Duodenal mucosa (tissue), 2 donors: ENCODE data around the gene FAM181A.

ENCODE experiments used
- H3K27ac ChIP-seq: one replicate; pipeline ENCODE4 v1.7.0; 2013; ENCODE audit warnings: low read depth, low read length
- H3K27me3 ChIP-seq, 2 donors: one replicate each; pipeline ENCODE4 v1.7.0; 2013; ENCODE audit warnings: low read length in 2 of 2, control low read depth in 1 of 2; ENCODE audit not compliant: insufficient read depth in 2 of 2, control insufficient read depth in 1 of 2
- H3K36me3 ChIP-seq, 2 donors: one replicate each; pipeline ENCODE4 v1.7.0; 2013; ENCODE audit warnings: low read length in 2 of 2, control low read depth in 1 of 2; ENCODE audit not compliant: insufficient read depth in 2 of 2, control insufficient read depth in 1 of 2
- H3K4me1 ChIP-seq, 2 donors: one replicate each; pipeline ENCODE4 v1.7.0; 2013; ENCODE audit warnings: low read length in 2 of 2, control low read depth in 1 of 2; ENCODE audit not compliant: insufficient read depth in 2 of 2, control insufficient read depth in 1 of 2
- H3K4me3 ChIP-seq, 2 donors: one replicate each; pipeline ENCODE4 v1.7.0; 2013; ENCODE audit warnings: low read length in 2 of 2, low read depth in 1 of 2
- H3K9ac ChIP-seq, 2 donors: one replicate each; pipeline ENCODE4 v1.7.0; 2013; ENCODE audit warnings: low read length in 2 of 2, low read depth in 1 of 2
- H3K9me3 ChIP-seq, 2 donors: one replicate each; pipeline ENCODE4 v1.7.0; 2013; ENCODE audit warnings: low read length in 2 of 2, control low read depth in 1 of 2; ENCODE audit not compliant: control insufficient read depth in 1 of 2

Gene FAM181A

DNA sequence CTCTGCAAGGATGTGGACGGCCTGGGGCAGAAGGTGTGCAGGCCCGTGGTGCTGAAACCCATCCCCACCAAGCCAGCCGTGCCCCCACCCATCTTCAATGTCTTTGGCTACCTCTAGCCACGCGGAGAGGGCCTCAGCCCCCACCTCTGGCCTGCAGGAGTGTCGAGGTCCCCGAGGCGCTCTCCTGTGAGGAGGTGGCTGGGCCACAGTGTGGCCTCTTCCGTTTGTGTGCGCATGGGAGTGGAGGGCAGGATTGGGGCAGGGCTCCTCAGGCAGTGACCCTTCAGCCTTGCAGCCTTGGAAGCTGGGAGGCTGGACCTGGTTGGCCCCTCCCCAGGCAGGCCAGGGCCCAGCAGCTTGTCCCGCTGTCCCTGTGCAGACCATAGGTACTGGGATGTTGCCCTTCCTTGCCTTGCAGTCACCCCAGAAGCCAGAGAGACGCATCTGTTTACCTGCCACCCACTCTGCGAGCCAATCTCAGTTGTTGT lies 1.9 kb downstream of the FAM181A start:
- no peak overlapping the region for H3K9ac ChIP-seq
- H3K4me1 ChIP-seq = no peaks in the 10 kb centered on the region
- no peak overlapping the region for H3K27ac ChIP-seq
- no peak overlapping the region for H3K4me3 ChIP-seq
- H3K36me3 ChIP-seq = peaks cover 0 to 12% of the 10 kb centered on the region in 2 donors
- no peaks in the 10 kb centered on the region for H3K27me3 ChIP-seq
- H3K9me3 ChIP-seq = no peaks in the 10 kb centered on the region

DNA sequence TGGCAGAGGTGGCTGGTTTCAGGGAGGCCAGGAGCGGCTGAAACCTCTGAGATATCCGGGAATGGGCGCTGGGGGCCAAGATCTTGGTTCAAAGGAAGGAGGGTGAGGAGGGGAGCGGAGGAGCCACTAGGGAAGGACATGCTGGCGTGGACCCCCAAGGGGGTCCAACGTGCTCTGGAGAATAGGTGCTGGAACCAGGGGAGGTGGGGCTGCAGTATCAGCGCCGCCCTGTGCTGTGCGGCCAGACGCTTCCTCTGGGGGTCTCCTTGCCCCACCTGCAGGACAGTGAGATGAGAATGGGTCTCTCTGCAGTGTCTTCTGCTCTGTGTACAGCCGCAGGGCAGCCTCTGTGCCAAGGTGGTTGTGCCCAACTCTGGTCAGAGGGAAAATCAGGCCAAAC lies 2.5 kb downstream of the FAM181A start:
- Histone ChIP-seq H3K9me3 (no peaks in the 10 kb centered on the region), H3K4me3 (no peak overlapping the region), H3K36me3 (peaks cover 0 to 17% of the 10 kb centered on the region in 2 donors), H3K9ac (no peak overlapping the region), H3K27ac (no peak overlapping the region), H3K27me3 (no peaks in the 10 kb centered on the region), H3K4me1 (no peaks in the 10 kb centered on the region)

DNA sequence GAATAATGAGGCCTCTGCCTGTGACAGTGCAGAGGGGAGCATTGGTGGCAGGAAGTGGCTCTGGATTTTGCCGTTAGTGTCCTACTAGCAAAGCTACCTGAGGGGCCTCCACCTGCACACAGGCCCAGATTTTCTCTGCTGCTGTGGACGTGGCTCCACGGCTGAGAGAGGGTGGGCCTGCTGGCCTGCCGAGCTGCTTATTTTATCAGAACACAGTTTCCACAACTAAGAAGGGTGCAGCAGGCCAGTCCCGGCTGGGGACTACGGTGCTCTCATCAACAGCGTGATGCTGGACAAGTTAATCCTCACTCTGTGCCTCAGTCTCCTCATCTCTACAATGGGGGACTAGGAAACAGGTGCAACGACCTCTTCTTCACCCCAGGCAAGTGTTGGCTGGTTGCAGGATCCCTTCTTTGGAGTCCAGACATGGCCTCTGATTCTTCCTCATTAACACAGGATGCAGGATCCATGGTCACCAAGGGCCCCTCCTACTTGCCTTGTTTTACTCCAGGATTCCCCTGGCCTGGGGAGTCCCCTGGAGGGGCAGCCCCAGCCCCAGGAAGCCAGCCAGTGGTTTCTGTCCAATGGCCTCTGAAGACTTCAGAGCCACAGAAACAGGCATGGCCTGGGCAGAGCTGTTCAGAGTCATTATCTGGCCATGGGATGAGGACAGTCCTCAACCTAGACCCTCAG lies 3.3 kb downstream of the FAM181A start:
- Histone ChIP-seq H3K27me3 (no peaks in the 10 kb centered on the region), H3K4me1 (no peaks in the 10 kb centered on the region), H3K36me3 (peaks cover 0 to 23% of the 10 kb centered on the region in 2 donors), H3K9ac (no peak overlapping the region), H3K27ac (no peak overlapping the region), H3K9me3 (no peaks in the 10 kb centered on the region), H3K4me3 (no peak overlapping the region)

- Histone ChIP-seq H3K9ac (no peak overlapping the region), H3K27ac (no peak overlapping the region), H3K4me3 (no peak overlapping the region), H3K4me1 (no peaks in the 10 kb centered on the region), H3K36me3 (peaks cover 0 to 29% of the 10 kb centered on the region in 2 donors), H3K9me3 (no peaks in the 10 kb centered on the region), H3K27me3 (no peaks in the 10 kb centered on the region)
Observed at GRCh38 chr14:93930989-93931307, 3.8 kb downstream of the FAM181A start.

GRCh38 chr14:93932642-93933041 lies 5.5 kb downstream of the FAM181A start:
- Histone ChIP-seq H3K27me3 (no peaks in the 10 kb centered on the region), H3K27ac (no peak overlapping the region), H3K36me3 (peaks cover 0 to 43% of the 10 kb centered on the region in 2 donors), H3K4me3 (no peak overlapping the region), H3K4me1 (no peaks in the 10 kb centered on the region), H3K9me3 (no peaks in the 10 kb centered on the region), H3K9ac (no peak overlapping the region)

DNA sequence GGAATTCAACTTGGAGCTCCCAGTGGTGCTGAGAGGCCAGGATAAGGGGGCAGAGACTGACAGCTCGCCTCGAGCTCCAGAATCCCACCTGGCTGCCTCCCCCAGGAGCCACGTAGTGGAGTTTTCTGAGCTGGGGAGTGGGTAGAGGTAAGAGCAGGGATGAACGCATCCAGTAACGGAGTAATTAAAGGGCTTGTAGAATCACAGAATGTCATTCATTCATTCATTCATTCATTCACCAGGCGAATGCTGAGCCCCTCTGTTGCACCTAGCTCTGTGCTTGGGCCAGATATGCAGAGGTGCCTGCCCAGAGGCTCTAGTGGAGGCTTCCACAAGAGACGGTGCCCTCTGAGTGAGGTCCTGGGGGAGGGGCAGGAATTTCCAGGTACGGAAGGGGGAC lies 8.1 kb downstream of the FAM181A start:
- Histone ChIP-seq H3K9ac (no peak overlapping the region), H3K36me3 (peaks cover 0 to 46% of the 10 kb centered on the region in 2 donors), H3K27me3 (no peaks in the 10 kb centered on the region), H3K27ac (no peak overlapping the region), H3K9me3 (no peaks in the 10 kb centered on the region), H3K4me3 (no peak overlapping the region), H3K4me1 (peaks cover 0 to 4% of the 10 kb centered on the region in 2 donors)

DNA sequence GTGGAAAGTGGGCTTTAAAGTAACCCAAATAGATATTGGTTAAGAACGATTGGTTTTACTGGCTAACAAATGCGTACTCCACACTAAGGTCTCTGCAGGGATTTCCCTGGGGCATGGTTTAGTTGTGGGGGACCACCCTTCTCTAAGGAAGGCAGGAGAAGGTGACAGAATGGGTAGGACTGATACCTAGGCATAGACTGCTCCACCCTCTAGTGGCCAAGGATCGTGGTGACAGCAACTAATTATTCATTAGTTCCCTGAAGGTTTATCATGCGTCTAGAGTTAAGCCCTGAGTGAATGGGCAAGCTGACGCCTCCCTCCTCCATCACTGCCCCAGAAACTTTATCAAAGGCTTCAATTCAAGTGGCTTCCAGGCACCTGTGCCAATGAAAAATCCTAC lies 9.1 kb downstream of the FAM181A start:
- Histone ChIP-seq H3K27ac (no peak overlapping the region), H3K27me3 (no peaks in the 10 kb centered on the region), H3K4me1 (peaks cover 0 to 4% of the 10 kb centered on the region in 2 donors), H3K4me3 (no peak overlapping the region), H3K36me3 (peaks cover 0 to 43% of the 10 kb centered on the region in 2 donors), H3K9ac (no peak overlapping the region), H3K9me3 (no peaks in the 10 kb centered on the region)

- H3K9me3 ChIP-seq = no peaks in the 10 kb centered on the region
- H3K4me1 ChIP-seq = peaks cover 0 to 4% of the 10 kb centered on the region in 2 donors
- peaks cover 0 to 43% of the 10 kb centered on the region in 2 donors for H3K36me3 ChIP-seq
- no peak overlapping the region for H3K4me3 ChIP-seq
- no peaks in the 10 kb centered on the region for H3K27me3 ChIP-seq
- H3K27ac ChIP-seq = no peak overlapping the region
- no peak overlapping the region for H3K9ac ChIP-seq
Observed at GRCh38 chr14:93936926-93937325, 9.8 kb downstream of the FAM181A start.

DNA sequence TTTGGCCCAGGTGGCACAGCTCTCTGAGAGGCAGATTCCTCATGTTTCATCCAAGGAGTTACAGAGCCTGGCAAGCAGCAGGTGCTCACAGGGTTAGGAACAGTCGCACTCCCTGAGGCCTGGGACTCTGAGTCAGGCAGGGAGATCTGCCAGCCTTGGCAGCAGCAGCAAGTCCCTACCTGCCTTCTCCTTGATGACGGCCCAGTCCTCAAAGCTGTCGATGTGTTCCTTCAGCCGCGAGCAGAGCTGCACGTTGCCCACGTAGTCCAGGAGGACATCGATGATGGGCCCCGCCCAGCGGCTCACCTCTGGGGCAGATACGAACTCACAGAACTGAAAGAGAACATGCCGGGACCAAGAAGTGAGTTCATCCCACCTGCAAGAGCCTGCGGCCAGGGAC lies 10.4 kb downstream of the FAM181A start:
- no peak overlapping the region for H3K27ac ChIP-seq
- H3K9ac ChIP-seq = no peak overlapping the region
- H3K27me3 ChIP-seq = no peaks in the 10 kb centered on the region
- no peaks in the 10 kb centered on the region for H3K9me3 ChIP-seq
- peaks cover 0 to 4% of the 10 kb centered on the region in 2 donors for H3K4me1 ChIP-seq
- peaks cover 4 to 49% of the 10 kb centered on the region in 2 donors for H3K36me3 ChIP-seq
- H3K4me3 ChIP-seq = no peak overlapping the region

GRCh38 chr14:93938751-93939303 lies 11.7 kb downstream of the FAM181A start:
- no peaks in the 10 kb centered on the region for H3K27me3 ChIP-seq
- no peaks in the 10 kb centered on the region for H3K9me3 ChIP-seq
- H3K36me3 ChIP-seq = peaks cover 4 to 49% of the 10 kb centered on the region in 2 donors
- H3K27ac ChIP-seq = no peak overlapping the region
- peaks cover 0 to 4% of the 10 kb centered on the region in 2 donors for H3K4me1 ChIP-seq
- H3K9ac ChIP-seq = no peak overlapping the region
- peak overlapping the region; percentile 1 to 51 for H3K4me3 ChIP-seq
